ENCODE measurements around the gene ARHGAP21. TPM values are rescaled to one million over a fixed set of nuclear protein-coding genes. Genes with fewer than 3 reads are reported as not detected.

ARHGAP21 gene
- total and polyA plus RNA-seq, 9 of the 15 experiments (the other 6 are each of a cell fraction or from before 2014, with no cell fraction given) = 13.6 to 145 (median 60.8) TPM

DNA sequence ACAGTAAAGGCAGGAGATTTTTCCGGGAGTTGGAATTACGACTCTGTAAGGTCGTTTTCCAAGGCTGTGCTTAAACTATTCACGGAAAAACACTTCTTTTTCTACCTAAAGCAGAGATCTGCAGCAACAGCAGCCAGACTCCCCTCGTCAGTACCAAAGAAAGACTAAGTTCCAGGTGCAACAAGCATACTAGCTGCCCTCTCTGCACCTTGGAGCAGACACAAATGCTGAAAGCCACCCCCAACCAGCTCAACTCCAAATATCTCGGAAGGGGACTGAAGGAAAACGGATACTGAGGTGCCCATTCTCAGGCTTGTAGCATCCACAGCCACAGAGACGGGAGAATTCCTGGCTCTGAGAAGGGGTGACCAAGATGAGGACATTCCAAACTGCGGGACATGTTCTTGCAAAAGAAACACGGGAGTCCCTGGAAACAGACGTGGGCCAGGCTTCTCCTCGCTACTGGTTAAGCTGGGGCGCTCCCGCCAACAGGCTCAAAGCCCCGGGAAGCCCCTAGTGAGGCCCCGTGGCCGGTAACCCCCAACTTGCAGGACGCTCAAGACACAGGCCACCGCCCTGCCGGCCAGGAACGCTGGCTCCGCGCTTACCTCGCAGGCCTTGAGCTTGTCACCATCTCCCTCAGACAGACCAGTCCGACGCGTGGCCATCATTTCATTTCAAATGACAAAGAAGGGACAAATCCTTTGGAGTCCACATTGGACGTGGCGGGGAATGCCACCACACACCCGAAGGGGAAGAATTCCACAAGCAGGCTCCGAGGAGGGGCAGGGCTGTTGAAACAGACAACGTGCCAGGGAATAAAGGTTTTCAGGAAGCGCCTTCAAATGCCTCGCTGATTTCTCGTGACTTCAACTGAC, 2.2 kb downstream of the ARHGAP21 start:
- no peaks in the 10 kb centered on the region for H3K27me3 ChIP-seq (ENCODE audit: control insufficient read depth in 2 of 2, insufficient read depth in 2 of 2, low read length in 2 of 2)
- no TSS peak for BruUV-seq (replicated peaks)
- no peaks in the 10 kb centered on the region for H3K9me3 ChIP-seq (replicated peaks; ENCODE audit: control insufficient read depth, insufficient read depth, low read depth, low read length)
- H3K4me1 ChIP-seq (replicated peaks in 1 of 2; ENCODE audit: control insufficient read depth in 2 of 2, insufficient read depth in 2 of 2, low read length in 2 of 2) = peaks cover 26 to 30% of the 10 kb centered on the region in 2 experiments; a peak in 4 of 5 replicates
- POLR2A ChIA-PET = interaction anchor here (0.5 to 2.0 kb wide), 6 partner anchors 12 to 221 kb away, joined by 3 to 11 read pairs (median 4); no protein-coding TSS in a partner anchor
- ATAC-seq (peak; percentile 42), DNase-seq (ENCODE audit: extremely low read depth in 1 of 4, low spot score in 3 of 4) (peak; percentile 28 to 64 (median 36)), FAIRE-seq (peak; percentile 23)
- peak overlapping the region; percentile 93 for H3K4me2 ChIP-seq (ENCODE audit: insufficient read depth, low read length)
- 1% methylated on average over 35 of the region's 35 CpGs for WGBS (ENCODE audit: insufficient coverage, low coverage, missing lambda C conversion rate)
- H3K9ac ChIP-seq (ENCODE audit: insufficient read depth in 1 of 2, low read depth in 2 of 2, low read length in 2 of 2) = peak overlapping the region; percentile 86 to 96
- peaks cover 37% of the 10 kb centered on the region for H3K36me3 ChIP-seq (ENCODE audit: control insufficient read depth, insufficient read depth, low read length)
- H3K9me1 ChIP-seq (ENCODE audit: control insufficient read depth, insufficient read depth, low read length) = no peaks in the 10 kb centered on the region
- H3K79me2 ChIP-seq (ENCODE audit: control insufficient read depth, insufficient read depth, low read length) = peaks cover 66% of the 10 kb centered on the region
- H2AFZ ChIP-seq (ENCODE audit: low read depth, low read length) = peak overlapping the region; percentile 55
- CTCF ChIA-PET (ENCODE audit: low intra/inter-chr PET ratio) = no interaction called here
- peaks cover 27% of the 10 kb centered on the region for H4K20me1 ChIP-seq (replicated peaks; ENCODE audit: control insufficient read depth, insufficient read depth, low read length)
- peak overlapping the region; percentile 92 for H3K27ac ChIP-seq (ENCODE audit: extremely low read depth, low read depth, low read length)
- peak overlapping the region; percentile 81 for H3K4me3 ChIP-seq
- intact Hi-C loops (cut with micrococcal nuclease) = loop anchor here (2.0 to 10.0 kb wide), 3 partner anchors 79 to 293 kb away; partner anchors contain the start of genes ENKUR and THNSL1
- in situ Hi-C loops (cut with MboI) = no loop called here
- TF ChIP-seq L3MBTL2 (IDR thresholded peaks at IDR 0.05) (peak; percentile 32; the same call in 1 of the 2 replicates), ZNF444 (CRISPR knock-in tag; IDR thresholded peaks at IDR 0.05) (no peak), FOXJ2 (tag; IDR thresholded peaks at IDR 0.05) (0 out of 2 replicates have a peak, but pooled peaks have one; percentile 19), BRD9 (IDR thresholded peaks at IDR 0.05; ENCODE audit: low read depth, partially characterized antibody) (no peak), FOXA3 (CRISPR knock-in tag; conservative IDR thresholded peaks at IDR 0.05 in 1 of 2, IDR thresholded peaks at IDR 0.05 in 1 of 2) (0 out of 4 replicates have a peak, but pooled peaks of 1 of the 2 experiments have one; percentile 22)
- TF ChIP-seq, protein P1, sequence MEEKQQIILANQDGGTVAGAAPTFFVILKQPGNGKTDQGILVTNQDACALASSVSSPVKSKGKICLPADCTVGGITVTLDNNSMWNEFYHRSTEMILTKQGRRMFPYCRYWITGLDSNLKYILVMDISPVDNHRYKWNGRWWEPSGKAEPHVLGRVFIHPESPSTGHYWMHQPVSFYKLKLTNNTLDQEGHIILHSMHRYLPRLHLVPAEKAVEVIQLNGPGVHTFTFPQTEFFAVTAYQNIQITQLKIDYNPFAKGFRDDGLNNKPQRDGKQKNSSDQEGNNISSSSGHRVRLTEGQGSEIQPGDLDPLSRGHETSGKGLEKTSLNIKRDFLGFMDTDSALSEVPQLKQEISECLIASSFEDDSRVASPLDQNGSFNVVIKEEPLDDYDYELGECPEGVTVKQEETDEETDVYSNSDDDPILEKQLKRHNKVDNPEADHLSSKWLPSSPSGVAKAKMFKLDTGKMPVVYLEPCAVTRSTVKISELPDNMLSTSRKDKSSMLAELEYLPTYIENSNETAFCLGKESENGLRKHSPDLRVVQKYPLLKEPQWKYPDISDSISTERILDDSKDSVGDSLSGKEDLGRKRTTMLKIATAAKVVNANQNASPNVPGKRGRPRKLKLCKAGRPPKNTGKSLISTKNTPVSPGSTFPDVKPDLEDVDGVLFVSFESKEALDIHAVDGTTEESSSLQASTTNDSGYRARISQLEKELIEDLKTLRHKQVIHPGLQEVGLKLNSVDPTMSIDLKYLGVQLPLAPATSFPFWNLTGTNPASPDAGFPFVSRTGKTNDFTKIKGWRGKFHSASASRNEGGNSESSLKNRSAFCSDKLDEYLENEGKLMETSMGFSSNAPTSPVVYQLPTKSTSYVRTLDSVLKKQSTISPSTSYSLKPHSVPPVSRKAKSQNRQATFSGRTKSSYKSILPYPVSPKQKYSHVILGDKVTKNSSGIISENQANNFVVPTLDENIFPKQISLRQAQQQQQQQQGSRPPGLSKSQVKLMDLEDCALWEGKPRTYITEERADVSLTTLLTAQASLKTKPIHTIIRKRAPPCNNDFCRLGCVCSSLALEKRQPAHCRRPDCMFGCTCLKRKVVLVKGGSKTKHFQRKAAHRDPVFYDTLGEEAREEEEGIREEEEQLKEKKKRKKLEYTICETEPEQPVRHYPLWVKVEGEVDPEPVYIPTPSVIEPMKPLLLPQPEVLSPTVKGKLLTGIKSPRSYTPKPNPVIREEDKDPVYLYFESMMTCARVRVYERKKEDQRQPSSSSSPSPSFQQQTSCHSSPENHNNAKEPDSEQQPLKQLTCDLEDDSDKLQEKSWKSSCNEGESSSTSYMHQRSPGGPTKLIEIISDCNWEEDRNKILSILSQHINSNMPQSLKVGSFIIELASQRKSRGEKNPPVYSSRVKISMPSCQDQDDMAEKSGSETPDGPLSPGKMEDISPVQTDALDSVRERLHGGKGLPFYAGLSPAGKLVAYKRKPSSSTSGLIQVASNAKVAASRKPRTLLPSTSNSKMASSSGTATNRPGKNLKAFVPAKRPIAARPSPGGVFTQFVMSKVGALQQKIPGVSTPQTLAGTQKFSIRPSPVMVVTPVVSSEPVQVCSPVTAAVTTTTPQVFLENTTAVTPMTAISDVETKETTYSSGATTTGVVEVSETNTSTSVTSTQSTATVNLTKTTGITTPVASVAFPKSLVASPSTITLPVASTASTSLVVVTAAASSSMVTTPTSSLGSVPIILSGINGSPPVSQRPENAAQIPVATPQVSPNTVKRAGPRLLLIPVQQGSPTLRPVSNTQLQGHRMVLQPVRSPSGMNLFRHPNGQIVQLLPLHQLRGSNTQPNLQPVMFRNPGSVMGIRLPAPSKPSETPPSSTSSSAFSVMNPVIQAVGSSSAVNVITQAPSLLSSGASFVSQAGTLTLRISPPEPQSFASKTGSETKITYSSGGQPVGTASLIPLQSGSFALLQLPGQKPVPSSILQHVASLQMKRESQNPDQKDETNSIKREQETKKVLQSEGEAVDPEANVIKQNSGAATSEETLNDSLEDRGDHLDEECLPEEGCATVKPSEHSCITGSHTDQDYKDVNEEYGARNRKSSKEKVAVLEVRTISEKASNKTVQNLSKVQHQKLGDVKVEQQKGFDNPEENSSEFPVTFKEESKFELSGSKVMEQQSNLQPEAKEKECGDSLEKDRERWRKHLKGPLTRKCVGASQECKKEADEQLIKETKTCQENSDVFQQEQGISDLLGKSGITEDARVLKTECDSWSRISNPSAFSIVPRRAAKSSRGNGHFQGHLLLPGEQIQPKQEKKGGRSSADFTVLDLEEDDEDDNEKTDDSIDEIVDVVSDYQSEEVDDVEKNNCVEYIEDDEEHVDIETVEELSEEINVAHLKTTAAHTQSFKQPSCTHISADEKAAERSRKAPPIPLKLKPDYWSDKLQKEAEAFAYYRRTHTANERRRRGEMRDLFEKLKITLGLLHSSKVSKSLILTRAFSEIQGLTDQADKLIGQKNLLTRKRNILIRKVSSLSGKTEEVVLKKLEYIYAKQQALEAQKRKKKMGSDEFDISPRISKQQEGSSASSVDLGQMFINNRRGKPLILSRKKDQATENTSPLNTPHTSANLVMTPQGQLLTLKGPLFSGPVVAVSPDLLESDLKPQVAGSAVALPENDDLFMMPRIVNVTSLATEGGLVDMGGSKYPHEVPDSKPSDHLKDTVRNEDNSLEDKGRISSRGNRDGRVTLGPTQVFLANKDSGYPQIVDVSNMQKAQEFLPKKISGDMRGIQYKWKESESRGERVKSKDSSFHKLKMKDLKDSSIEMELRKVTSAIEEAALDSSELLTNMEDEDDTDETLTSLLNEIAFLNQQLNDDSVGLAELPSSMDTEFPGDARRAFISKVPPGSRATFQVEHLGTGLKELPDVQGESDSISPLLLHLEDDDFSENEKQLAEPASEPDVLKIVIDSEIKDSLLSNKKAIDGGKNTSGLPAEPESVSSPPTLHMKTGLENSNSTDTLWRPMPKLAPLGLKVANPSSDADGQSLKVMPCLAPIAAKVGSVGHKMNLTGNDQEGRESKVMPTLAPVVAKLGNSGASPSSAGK (IDR thresholded peaks at IDR 0.05) = 0 out of 2 replicates have a peak, but pooled peaks have one; percentile 14
- TF ChIP-seq, protein P2, sequence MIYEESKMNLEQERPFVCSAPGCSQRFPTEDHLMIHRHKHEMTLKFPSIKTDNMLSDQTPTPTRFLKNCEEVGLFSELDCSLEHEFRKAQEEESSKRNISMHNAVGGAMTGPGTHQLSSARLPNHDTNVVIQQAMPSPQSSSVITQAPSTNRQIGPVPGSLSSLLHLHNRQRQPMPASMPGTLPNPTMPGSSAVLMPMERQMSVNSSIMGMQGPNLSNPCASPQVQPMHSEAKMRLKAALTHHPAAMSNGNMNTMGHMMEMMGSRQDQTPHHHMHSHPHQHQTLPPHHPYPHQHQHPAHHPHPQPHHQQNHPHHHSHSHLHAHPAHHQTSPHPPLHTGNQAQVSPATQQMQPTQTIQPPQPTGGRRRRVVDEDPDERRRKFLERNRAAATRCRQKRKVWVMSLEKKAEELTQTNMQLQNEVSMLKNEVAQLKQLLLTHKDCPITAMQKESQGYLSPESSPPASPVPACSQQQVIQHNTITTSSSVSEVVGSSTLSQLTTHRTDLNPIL (CRISPR knock-in tag; IDR thresholded peaks at IDR 0.05) = no peak
